Neutrophil (primary cell): ENCODE data around the gene MAST4.

ENCODE experiments used
- H3K27ac ChIP-seq: fragments of 200-600 bp; sonication (generic); 2 replicates; pipeline ENCODE4 v1.5.1; 2016; ENCODE audit warnings: mild to moderate bottlenecking, moderate library complexity
- H3K27me3 ChIP-seq: fragments of 200-600 bp; sonication (generic); 2 replicates; pipeline ENCODE4 v1.6.0; 2016; ENCODE audit warnings: mild to moderate bottlenecking
- H3K36me3 ChIP-seq: fragments of 200-600 bp; sonication (generic); 2 replicates; pipeline ENCODE4 v1.5.1; 2017
- H3K4me1 ChIP-seq, 2 experiments: fragments of 200-600 bp in 1 of 2; sonication (generic) in 1 of 2; 1 replicate in 1 of 2; 2 replicates in 1 of 2; pipeline versions ENCODE4 v1.5.1 to v1.6.1; 2013 to 2016; ENCODE audit warnings: low read depth in 1 of 2, low read length in 1 of 2, mild to moderate bottlenecking in 1 of 2, moderate library complexity in 1 of 2; ENCODE audit not compliant: control insufficient read depth in 1 of 2, insufficient read depth in 1 of 2
- H3K4me3 ChIP-seq, 2 experiments: fragments of 200-600 bp in 1 of 2; sonication (generic) in 1 of 2; 1 replicate in 1 of 2; 2 replicates in 1 of 2; pipeline ENCODE4 v1.5.1; 2013 to 2016; ENCODE audit warnings: low read depth in 1 of 2, low read length in 1 of 2, mild to moderate bottlenecking in 1 of 2, moderate library complexity in 1 of 2
- H3K9me3 ChIP-seq: fragments of 200-600 bp; sonication (generic); 2 replicates; pipeline ENCODE4 v1.5.1; 2016
- CTCF ChIP-seq: fragments of 200-600 bp; sonication (generic); IDR thresholded peaks from 2 replicates; pipeline ENCODE4 v1.5.1; 2016; ENCODE audit warnings: antibody characterized with exemption

Gene MAST4

DNA sequence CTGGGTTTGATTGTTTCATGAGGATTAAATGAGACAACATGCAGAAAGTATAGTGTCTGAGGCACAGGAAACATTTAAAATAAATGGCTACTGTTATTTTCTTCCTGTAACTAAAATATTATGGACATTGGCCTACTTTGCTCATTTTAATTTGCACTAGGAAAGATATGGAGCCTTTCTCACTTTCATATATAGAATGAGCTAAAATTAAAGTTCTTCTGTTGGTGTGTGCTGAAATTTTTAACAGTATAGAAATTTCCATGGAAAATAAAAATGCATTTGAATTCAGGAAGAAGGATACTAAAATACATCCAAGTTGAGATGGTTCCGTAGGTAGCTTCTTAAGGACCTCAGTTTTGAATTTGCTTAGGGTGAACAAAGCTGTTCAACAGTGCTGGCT, 131.9 kb downstream of the MAST4 start:
- Histone ChIP-seq H3K4me1 (peaks cover 15 to 18% of the 10 kb centered on the region in 2 experiments), H3K36me3 (no peaks in the 10 kb centered on the region), H3K9me3 (no peaks in the 10 kb centered on the region), H3K27me3 (no peaks in the 10 kb centered on the region), H3K27ac (no peak overlapping the region), H3K4me3 (no peak overlapping the region)
- no peak for TF ChIP-seq CTCF

GRCh38 chr5:66737096-66737495, 140.9 kb downstream of the MAST4 start:
- peaks cover 33 to 36% of the 10 kb centered on the region in 2 experiments for H3K4me1 ChIP-seq
- no peaks in the 10 kb centered on the region for H3K36me3 ChIP-seq
- H3K27me3 ChIP-seq, result no peaks in the 10 kb centered on the region
- no peak overlapping the region for H3K27ac ChIP-seq
- H3K9me3 ChIP-seq, result no peaks in the 10 kb centered on the region
- no peak overlapping the region for H3K4me3 ChIP-seq
- no peak for TF ChIP-seq CTCF

- no peaks in the 10 kb centered on the region for H3K36me3 ChIP-seq
- H3K4me3 ChIP-seq, result no peak overlapping the region
- H3K9me3 ChIP-seq, result no peaks in the 10 kb centered on the region
- peaks cover 43 to 46% of the 10 kb centered on the region in 2 experiments for H3K4me1 ChIP-seq
- no peaks in the 10 kb centered on the region for H3K27me3 ChIP-seq
- no peak overlapping the region for H3K27ac ChIP-seq
- no peak for TF ChIP-seq CTCF
Observed at GRCh38 chr5:66738136-66738535, 141.9 kb downstream of the MAST4 start.

DNA sequence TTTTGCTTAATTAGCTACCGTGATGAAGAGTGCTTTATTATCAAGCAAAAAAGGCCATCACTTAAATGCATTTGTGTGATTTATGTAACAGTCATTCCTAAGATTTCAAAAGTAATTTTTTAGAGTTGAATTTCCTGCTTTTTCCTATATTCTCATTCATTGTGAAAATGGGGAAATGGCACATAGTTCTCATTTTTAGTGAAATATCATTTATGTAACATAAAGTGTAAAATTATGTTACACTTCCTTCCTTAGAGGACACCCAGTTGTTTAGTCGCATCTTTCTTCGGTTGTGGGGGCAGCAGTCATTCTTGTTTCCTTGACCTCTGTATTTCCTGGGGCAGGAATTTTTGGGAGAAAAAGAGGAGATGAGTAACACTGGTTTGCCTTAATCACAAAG, 142.8 kb downstream of the MAST4 start:
- Histone ChIP-seq H3K4me1 (peaks cover 52 to 55% of the 10 kb centered on the region in 2 experiments), H3K27me3 (no peaks in the 10 kb centered on the region), H3K36me3 (no peaks in the 10 kb centered on the region), H3K4me3 (no peak overlapping the region), H3K27ac (peak overlapping the region; percentile 55), H3K9me3 (no peaks in the 10 kb centered on the region)
- TF ChIP-seq CTCF, result no peak

- Histone ChIP-seq H3K36me3 (no peaks in the 10 kb centered on the region), H3K27me3 (no peaks in the 10 kb centered on the region), H3K9me3 (peaks cover under 1% of the 10 kb centered on the region), H3K4me3 (no peak overlapping the region), H3K27ac (peak overlapping the region; percentile 39), H3K4me1 (peaks cover 52 to 56% of the 10 kb centered on the region in 2 experiments)
- TF ChIP-seq CTCF, result no peak
Observed at GRCh38 chr5:66739951-66740350, 143.8 kb downstream of the MAST4 start.

DNA sequence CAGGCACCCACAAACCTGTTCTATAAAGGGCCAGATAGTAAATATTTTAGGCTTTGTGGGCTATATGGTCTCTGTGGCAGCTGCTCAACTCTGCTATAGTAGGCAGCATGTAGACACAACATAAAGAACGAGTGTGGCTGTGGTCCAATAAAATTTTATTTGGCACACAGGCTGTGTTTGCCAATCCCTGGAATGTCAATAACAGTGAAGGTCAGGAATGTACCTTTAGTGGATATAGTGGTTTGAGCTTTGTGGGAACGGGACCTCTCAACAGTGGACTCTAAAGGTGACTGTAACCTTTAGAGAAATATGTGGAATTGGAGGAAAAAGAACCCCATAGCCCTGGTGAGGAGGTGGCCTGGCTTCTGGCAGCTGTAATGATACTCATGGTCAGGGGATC, 145.2 kb downstream of the MAST4 start:
- peaks cover 8% of the 10 kb centered on the region for H3K9me3 ChIP-seq
- H3K4me3 ChIP-seq, result no peak overlapping the region
- no peaks in the 10 kb centered on the region for H3K27me3 ChIP-seq
- peaks cover 52 to 56% of the 10 kb centered on the region in 2 experiments for H3K4me1 ChIP-seq
- no peak overlapping the region for H3K27ac ChIP-seq
- TF ChIP-seq CTCF, result no peak
- no peaks in the 10 kb centered on the region for H3K36me3 ChIP-seq
